H1 (cell line): ENCODE results near the gene MPHOSPH9. TPM values are rescaled to one million over a fixed set of nuclear protein-coding genes. Genes with fewer than 3 reads are reported as not detected.

Experiments used
- CTCF ChIA-PET: fragments of 300-600 bp; sonication (Branson Sonifier 250); formaldehyde crosslinking; loops from one replicate; lab custom pipeline; 2021; ENCODE audit not compliant: partially characterized antibody; lab: Charles Lee
- POLR2A ChIA-PET: fragments of 300-600 bp; sonication (Branson Sonifier 250); formaldehyde crosslinking; loops from one replicate; lab custom pipeline; 2021; ENCODE audit warnings: inconsistent platforms; ENCODE audit not compliant: partially characterized antibody; lab: Charles Lee
- DNase-seq, 2 experiments: peaks; one replicate each; pipeline versions ENCODE4 v3.0.0 to v3.0.0-alpha.2; 2010 to 2022; ENCODE audit warnings: low spot score in 2 of 2, low read depth in 1 of 2, mixed read lengths in 1 of 2
- FAIRE-seq: peaks from 2 replicates; lab custom pipeline; 2011; peaks lifted over from hg19 to GRCh38; lab: Jason Lieb, UNC
- H2AFZ ChIP-seq: 2 replicates; pipeline ENCODE4 v1.8.1; 2012; ENCODE audit warnings: low read length, inconsistent platforms
- H2AK5ac ChIP-seq: 2 replicates; pipeline ENCODE4 v1.6.1; 2013; ENCODE audit warnings: low read depth, low read length
- H2BK120ac ChIP-seq: replicated peaks from 2 replicates; pipeline ENCODE3; 2013; ENCODE audit warnings: low read depth, low read length, inconsistent platforms
- H2BK12ac ChIP-seq: 2 replicates; pipeline ENCODE4 v1.6.1; 2013; ENCODE audit warnings: low read depth, low read length
- H2BK15ac ChIP-seq: 2 replicates; pipeline ENCODE4 v1.6.1; 2013; ENCODE audit warnings: low read length
- H2BK20ac ChIP-seq: 2 replicates; pipeline ENCODE4 v1.6.1; 2013; ENCODE audit warnings: low read length
- H2BK5ac ChIP-seq: 2 replicates; pipeline ENCODE4 v1.6.1; 2013; ENCODE audit warnings: low read depth, low read length
- H3K14ac ChIP-seq: 2 replicates; pipeline ENCODE4 v1.6.1; 2013; ENCODE audit warnings: inconsistent platforms; ENCODE audit not compliant: insufficient read length
- H3K18ac ChIP-seq: 2 replicates; pipeline ENCODE4 v1.6.1; 2013; ENCODE audit warnings: low read length; ENCODE audit errors: extremely low read depth
- H3K23ac ChIP-seq: 2 replicates; pipeline ENCODE4 v1.6.1; 2013; ENCODE audit warnings: inconsistent platforms; ENCODE audit not compliant: insufficient read length
- H3K23me2 ChIP-seq: 2 replicates; pipeline ENCODE4 v1.6.1; 2013; ENCODE audit warnings: low read depth, low read length
- H3K27ac ChIP-seq: 2 replicates; pipeline ENCODE4 v1.6.1; 2011; ENCODE audit warnings: low read depth, low read length, inconsistent platforms
- H3K27me3 ChIP-seq, 4 experiments: replicated peaks in 1 of 4; 1 replicate in 1 of 4; 2 replicates in 3 of 4; pipeline versions ENCODE4 v1.6.1 to v1.8.1; 2011 to 2013; ENCODE audit warnings: low read length in 3 of 4, mild to moderate bottlenecking in 3 of 4, inconsistent platforms in 2 of 4, mixed read lengths in 2 of 4, moderate library complexity in 1 of 4; ENCODE audit not compliant: control insufficient read depth in 3 of 4, insufficient read depth in 3 of 4; ENCODE audit errors: extremely low read depth in 1 of 4
- H3K36me3 ChIP-seq, 4 experiments: 2 replicates each; pipeline versions ENCODE4 v1.6.1 to v1.8.1; 2011 to 2013; ENCODE audit warnings: mild to moderate bottlenecking in 4 of 4, low read length in 3 of 4, moderate library complexity in 2 of 4, control low read depth in 1 of 4, inconsistent platforms in 1 of 4; ENCODE audit not compliant: insufficient read depth in 4 of 4, control insufficient read depth in 2 of 4
- H3K4ac ChIP-seq: replicated peaks from 2 replicates; pipeline ENCODE3; 2013; ENCODE audit warnings: low read length, low read depth, mixed read lengths, inconsistent platforms; ENCODE audit not compliant: insufficient read length
- H3K4me1 ChIP-seq, 4 experiments: replicated peaks in 1 of 4; 1 replicate in 1 of 4; 2 replicates in 3 of 4; pipeline versions ENCODE4 v1.6.1 to v1.8.1; 2011 to 2013; ENCODE audit warnings: low read length in 3 of 4, inconsistent platforms in 2 of 4, mixed read lengths in 1 of 4; ENCODE audit not compliant: insufficient read depth in 4 of 4, control insufficient read depth in 3 of 4
- H3K4me2 ChIP-seq, 2 experiments: 2 replicates each; pipeline versions ENCODE4 v1.6.1 to v1.8.1; 2011 to 2013; ENCODE audit warnings: low read depth in 2 of 2, low read length in 2 of 2, control low read depth in 1 of 2, inconsistent platforms in 1 of 2, mild to moderate bottlenecking in 1 of 2; ENCODE audit not compliant: insufficient read depth in 1 of 2
- H3K4me3 ChIP-seq, 4 experiments: fragments of 200-600, 300-600 bp in 1 of 4; sonication (generic), shearing (Covaris generic), sonication (Bioruptor Twin) in 1 of 4; 2 replicates each; pipeline versions ENCODE4 v1.5.1 to v1.8.1; 2011 to 2016; ENCODE audit warnings: low read length in 4 of 4, low read depth in 3 of 4, control low read depth in 2 of 4, inconsistent platforms in 2 of 4, mild to moderate bottlenecking in 2 of 4, mixed read lengths in 1 of 4, moderate library complexity in 1 of 4; ENCODE audit not compliant: insufficient read depth in 2 of 4; ENCODE audit errors: extremely low read depth in 1 of 4
- H3K56ac ChIP-seq: replicated peaks from 2 replicates; pipeline ENCODE3; 2013; ENCODE audit warnings: low read depth, mild to moderate bottlenecking, mixed read lengths, low read length, inconsistent platforms; ENCODE audit not compliant: insufficient read length
- H3K79me1 ChIP-seq: 2 replicates; pipeline ENCODE4 v1.6.1; 2013; ENCODE audit warnings: low read depth, low read length, control low read depth
- H3K79me2 ChIP-seq, 2 experiments: 2 replicates each; pipeline versions ENCODE4 v1.6.1 to v1.8.1; 2012 to 2013; ENCODE audit warnings: low read length in 2 of 2, mild to moderate bottlenecking in 2 of 2, inconsistent platforms in 1 of 2; ENCODE audit not compliant: insufficient read depth in 2 of 2, control insufficient read depth in 1 of 2
- H3K9ac ChIP-seq, 4 experiments: replicated peaks in 1 of 4; 1 replicate in 1 of 4; 2 replicates in 3 of 4; pipeline versions ENCODE4 v1.6.1 to v1.8.1; 2011 to 2013; ENCODE audit warnings: low read depth in 3 of 4, low read length in 3 of 4, control low read depth in 2 of 4, mild to moderate bottlenecking in 2 of 4, moderate library complexity in 2 of 4, inconsistent platforms in 1 of 4; ENCODE audit errors: extremely low read depth in 1 of 4
- H3K9me3 ChIP-seq, 2 experiments: 2 replicates each; pipeline versions ENCODE4 v1.6.1 to v1.8.1; 2012 to 2013; ENCODE audit warnings: mild to moderate bottlenecking in 2 of 2, moderate library complexity in 2 of 2, control low read depth in 1 of 2, inconsistent platforms in 1 of 2, low read depth in 1 of 2, low read length in 1 of 2, mixed read lengths in 1 of 2; ENCODE audit not compliant: insufficient read depth in 2 of 2
- H4K20me1 ChIP-seq, 2 experiments: replicated peaks in 1 of 2; 2 replicates each; pipeline versions ENCODE3 to v1.8.1; 2011 to 2013; ENCODE audit warnings: inconsistent platforms in 2 of 2, low read length in 2 of 2, mild to moderate bottlenecking in 1 of 2; ENCODE audit not compliant: insufficient read depth in 2 of 2, control insufficient read depth in 1 of 2
- H4K5ac ChIP-seq: 2 replicates; pipeline ENCODE4 v1.6.1; 2013; ENCODE audit warnings: low read length, low read depth, mixed read lengths, inconsistent platforms; ENCODE audit not compliant: insufficient read length
- H4K8ac ChIP-seq: 2 replicates; pipeline ENCODE4 v1.8.0; 2013; ENCODE audit warnings: mild to moderate bottlenecking, moderate library complexity, low read length, inconsistent platforms; ENCODE audit not compliant: insufficient read depth; ENCODE audit errors: extremely low read depth
- H4K91ac ChIP-seq: replicated peaks from 2 replicates; pipeline ENCODE3; 2013; ENCODE audit warnings: low read length, mixed read lengths, inconsistent platforms; ENCODE audit not compliant: insufficient read length
- CHD1 ChIP-seq: IDR thresholded peaks from 2 replicates; pipeline ENCODE4 v1.6.1; 2012; ENCODE audit warnings: low read depth, low read length, improper control_type of control experiment
- E2F6 ChIP-seq: IDR thresholded peaks from 2 replicates; pipeline ENCODE4 v1.6.1; 2012; ENCODE audit warnings: inconsistent platforms
- RAD21 ChIP-seq, 2 experiments: IDR thresholded peaks in 1 of 2; conservative IDR thresholded peaks in 1 of 2; 2 replicates each; pipeline ENCODE4 v1.6.1; 2011; ENCODE audit warnings: low read depth in 2 of 2, low read length in 2 of 2, improper control_type of control experiment in 1 of 2, inconsistent platforms in 1 of 2, mild to moderate bottlenecking in 1 of 2, moderate library complexity in 1 of 2
- SP1 ChIP-seq: IDR thresholded peaks from 2 replicates; pipeline ENCODE4 v1.6.1; 2011; ENCODE audit warnings: low read depth, low read length
- WGBS, 2 experiments: shearing (Covaris generic) in 1 of 2; methylation state at CpG; one replicate each; pipeline versions ENCODE4 v1.1.6 to v1.1.7; 2013 to 2015; ENCODE audit warnings: low lambda C conversion rate in 2 of 2, mixed read lengths in 2 of 2, inconsistent platforms in 1 of 2, low coverage in 1 of 2, missing lambda C conversion rate in 1 of 2; ENCODE audit not compliant: insufficient replicate concordance in 2 of 2, insufficient coverage in 1 of 2, insufficient read length in 1 of 2; ENCODE audit errors: extremely low coverage in 1 of 2, missing lambda C conversion rate in 1 of 2; 5-methylcytosine and 5-hydroxymethylcytosine counted together
- polyA plus RNA-seq, 7 experiments: library from polyadenylated mRNA; depleted of rRNA in 3 of 7; stranded (reverse) in 5 of 7; unstranded in 2 of 7; fragments of >200 nt in 5 of 7; fragments of 200-250 nt in 2 of 7; gene quantifications; 1 replicate in 5 of 7; 2 replicates in 1 of 7; 4 replicates in 1 of 7; pipeline versions ENCODE4 v1.2.1 to v1.2.3, GENCODE V29; 2011 to 2013; ENCODE audit warnings: missing spikeins in 2 of 7, mixed read lengths in 2 of 7
- total RNA-seq: library from RNA; stranded (reverse); fragmentation: NEBNext Ultra II Directional; extraction: Animal tissue kit (Norgen Biotek cat#: 25700); gene quantifications from 2 replicates; pipeline ENCODE4 v1.2.1, GENCODE V29; 2021

MPHOSPH9 gene
- total and polyA plus RNA-seq, 2 of the 8 experiments (the other 6 are each of a cell fraction or from before 2014, with no cell fraction given), result 8.8 to 48.8 TPM

- H3K23ac ChIP-seq, result no peak overlapping the region
- FAIRE-seq (no peak), DNase-seq (no peak)
- H3K27ac ChIP-seq, result no peak overlapping the region
- WGBS, 2 experiments, result 85% methylated on average over 5 of the region's 5 CpGs; no CpG with 5 or more reads in 1 of the 2 experiments
- no peak overlapping the region for H3K18ac ChIP-seq
- H2BK15ac ChIP-seq, result no peak overlapping the region
- peaks cover 3% of the 10 kb centered on the region for H3K23me2 ChIP-seq
- ChIA-PET CTCF (interaction anchor here (1.1 to 2.3 kb wide), 3 partner anchors 10 to 368 kb away, joined by 3 to 5 read pairs (median 4); no protein-coding TSS in a partner anchor), POLR2A (interaction anchor here (0.6 to 1.3 kb wide), 2 partner anchors 76 to 127 kb away, joined by 3 to 5 read pairs; no protein-coding TSS in a partner anchor)
- H3K9ac ChIP-seq, result no peak overlapping the region
- H2BK20ac ChIP-seq, result no peak overlapping the region
- H4K8ac ChIP-seq, result no peak overlapping the region
- H3K27me3 ChIP-seq, result no peaks in the 10 kb centered on the region
- H2AFZ ChIP-seq, result no peak overlapping the region
- H3K56ac ChIP-seq, result no peak overlapping the region
- H2AK5ac ChIP-seq, result no peak overlapping the region
- peaks cover 0 to 16% of the 10 kb centered on the region in 2 experiments; a peak in 3 of 4 replicates for H3K79me2 ChIP-seq
- peaks cover 0 to 4% (median 1%) of the 10 kb centered on the region in 4 experiments; a peak in 2 of 7 replicates for H3K4me1 ChIP-seq
- H3K36me3 ChIP-seq, result peaks cover 0 to 24% (median 0%) of the 10 kb centered on the region in 4 experiments; a peak in 6 of 8 replicates
- peaks cover 0 to 2% of the 10 kb centered on the region in 2 experiments for H4K20me1 ChIP-seq
- H3K14ac ChIP-seq, result no peak overlapping the region
- H2BK5ac ChIP-seq, result no peak overlapping the region
- no peak for TF ChIP-seq E2F6
- no peak for TF ChIP-seq SP1
- no peak for TF ChIP-seq CHD1
- TF ChIP-seq RAD21 (IDR thresholded peaks at IDR 0.05 in 1 of 2, conservative IDR thresholded peaks at IDR 0.05 in 1 of 2; ENCODE audit: low read depth in 2 of 2, low read length in 2 of 2), result no peak
- no peak overlapping the region for H3K4me3 ChIP-seq
- no peaks in the 10 kb centered on the region for H3K9me3 ChIP-seq
- H4K91ac ChIP-seq, result no peak overlapping the region
- H3K79me1 ChIP-seq, result peaks cover 2% of the 10 kb centered on the region; the same call in 1 of the 2 replicates
- H3K4me2 ChIP-seq, result no peak overlapping the region
- no peak overlapping the region for H2BK120ac ChIP-seq
- H3K4ac ChIP-seq, result no peak overlapping the region
- H2BK12ac ChIP-seq, result no peak overlapping the region
- H4K5ac ChIP-seq, result no peak overlapping the region
Measured at GRCh38 chr12:123227581-123228258, 5.2 kb downstream of the MPHOSPH9 start.
